Lung (tissue), 12 donors: ENCODE measurements around the gene PSME3IP1. TPM values are rescaled to one million over a fixed set of nuclear protein-coding genes. Genes with fewer than 3 reads are reported as not detected.
"Not testable (repeated sequence)": the region's sequence is repeated elsewhere in the genome, so short reads cannot be mapped to it uniquely, and the experiment has no call there.

Experiments used
- ATAC-seq: fragments of 200-7000 bp; cut with Tn5 transposase; one replicate; pipeline ENCODE4 v1.9.1; 2020; ENCODE audit warnings: moderate number of reproducible peaks; ENCODE audit not compliant: insufficient read depth, low FRiP score
- DNase-seq, 3 donors: peaks; one replicate each; pipeline ENCODE4 v3.0.0-alpha.2; 2013 to 2017
- H3K27ac ChIP-seq, 2 donors: one replicate each; pipeline ENCODE4 v1.5.1; 2013; ENCODE audit warnings: mild to moderate bottlenecking in 2 of 2, moderate library complexity in 2 of 2, control low read depth in 1 of 2, inconsistent platforms in 1 of 2, low read depth in 1 of 2, low read length in 1 of 2
- H3K27me3 ChIP-seq, 3 donors: one replicate each; pipeline ENCODE4 v1.5.1; 2013; ENCODE audit warnings: low read length in 2 of 3; ENCODE audit not compliant: control insufficient read depth in 3 of 3, insufficient read depth in 3 of 3
- H3K36me3 ChIP-seq, 4 donors: one replicate each; pipeline ENCODE4 v1.5.1; 2013; ENCODE audit warnings: low read length in 4 of 4, mild to moderate bottlenecking in 1 of 4, moderate library complexity in 1 of 4; ENCODE audit not compliant: control insufficient read depth in 4 of 4, insufficient read depth in 4 of 4
- H3K4me1 ChIP-seq, 5 donors: one replicate each; pipeline ENCODE4 v1.5.1; 2013; ENCODE audit warnings: low read length in 5 of 5, mild to moderate bottlenecking in 2 of 5, moderate library complexity in 1 of 5; ENCODE audit not compliant: control insufficient read depth in 5 of 5, insufficient read depth in 5 of 5
- H3K4me3 ChIP-seq: one replicate; pipeline ENCODE4 v1.5.1; 2013; ENCODE audit warnings: mild to moderate bottlenecking, control low read depth, moderate library complexity
- H3K9ac ChIP-seq, 2 donors: one replicate each; pipeline ENCODE4 v1.5.1; 2013; ENCODE audit warnings: low read length in 2 of 2, control low read depth in 1 of 2; ENCODE audit not compliant: insufficient read depth in 1 of 2
- H3K9me3 ChIP-seq, 4 donors: one replicate each; pipeline ENCODE4 v1.5.1; 2013; ENCODE audit warnings: low read length in 3 of 4, mild to moderate bottlenecking in 1 of 4, moderate library complexity in 1 of 4; ENCODE audit not compliant: control insufficient read depth in 4 of 4, insufficient read depth in 3 of 4
- WGBS, 2 donors: extraction: QIAGEN DNeasy Blood & Tissue Kit; methylation state at CpG; one replicate each; pipeline ENCODE4 v1.1.7; 2013; 5-methylcytosine and 5-hydroxymethylcytosine counted together
- polyA plus RNA-seq, 2 donors: library from polyadenylated mRNA; stranded (reverse); fragments of 200-250 nt; gene quantifications; one replicate each; pipeline ENCODE4 v1.2.1, GENCODE V29; 2013
- total RNA-seq, 2 donors: library from RNA; depleted of rRNA in 1 of 2; stranded (reverse); fragments of >200 nt in 1 of 2; gene quantifications; one replicate each; pipeline ENCODE4 v1.2.1, GENCODE V29; 2014 to 2021
- TF ChIP-seq, protein P1 (sequence below): IDR thresholded peaks from 2 replicates; pipeline ENCODE4 v1.5.1; 2012; ENCODE audit warnings: mild to moderate bottlenecking; ENCODE audit errors: control extremely low read depth, extremely low read depth
- donor health status: control.
- donor health status: control.
- donor health status: Bipolar disorder and iron deficiency.
- donor health status: healthy.
- donor health status: DM: yes; HTN: yes; CAD: no.

PSME3IP1 gene
- total and polyA plus RNA-seq, 4 donors: 59.3 to 83.1 (median 63.1) TPM

DNA sequence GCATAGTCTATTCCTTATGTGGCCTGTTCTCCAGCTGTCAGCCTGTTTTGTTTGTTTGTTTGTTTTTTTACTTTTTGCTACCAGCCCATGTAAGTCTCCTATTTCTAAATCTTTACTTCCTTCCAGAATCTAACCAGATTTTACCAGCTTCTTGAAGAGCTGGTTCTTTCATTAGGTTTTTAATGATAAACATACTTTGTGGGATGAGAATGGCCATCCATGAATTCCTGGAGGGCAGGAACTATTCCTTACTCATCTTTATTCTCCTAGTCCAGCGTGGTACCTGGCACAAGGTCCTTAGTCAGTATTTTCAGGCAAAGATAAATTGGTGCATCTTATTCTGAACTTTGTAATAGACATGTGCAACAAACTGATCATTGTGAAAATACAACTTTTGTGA, 17.6 kb upstream of the PSME3IP1 start:
- WGBS, 2 donors: 86 to 92% methylated on average over 1 of the region's 1 CpG
- no peak overlapping the region for H3K4me3 ChIP-seq

DNA sequence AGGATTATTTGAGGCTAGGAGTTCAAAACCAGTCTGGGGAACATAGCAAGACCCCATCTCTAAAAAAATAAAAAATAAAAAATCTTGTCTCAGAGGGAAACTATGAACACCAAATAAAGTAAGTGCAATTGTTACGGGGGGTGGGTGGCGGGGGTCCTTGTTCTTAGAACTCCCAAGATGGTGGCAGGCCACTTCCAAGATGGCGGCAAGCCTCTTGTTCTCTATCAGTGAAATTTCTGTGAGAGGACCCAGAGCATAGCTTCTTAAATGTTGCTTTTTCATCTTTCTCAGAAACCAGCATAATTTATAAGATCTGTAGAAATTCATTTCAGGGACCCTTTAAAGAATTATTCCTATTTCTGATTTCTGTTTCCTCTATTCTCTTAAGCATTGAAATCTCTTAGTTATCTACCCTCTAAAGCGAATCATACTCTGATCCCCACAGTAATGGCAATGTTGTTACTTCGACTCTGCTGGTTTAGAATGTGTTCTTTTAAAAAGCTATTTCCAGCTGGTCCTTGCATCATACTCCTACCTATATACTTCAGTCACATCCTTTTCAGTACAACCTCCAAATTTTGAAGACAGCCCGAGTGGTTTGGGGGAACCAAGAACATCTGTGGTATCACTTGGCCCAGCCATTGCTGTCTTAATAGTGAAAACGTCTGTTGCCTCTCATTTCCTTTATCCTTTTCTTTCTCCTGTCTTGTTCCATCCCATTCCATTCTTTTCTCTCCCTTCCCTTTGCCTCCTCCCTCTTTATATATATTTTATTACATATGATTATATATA, 16.5 kb upstream of the PSME3IP1 start:
- no peak for DNase-seq
- H3K9ac ChIP-seq: no peak overlapping the region
- H3K27ac ChIP-seq: no peak overlapping the region
- H3K9me3 ChIP-seq: no peaks in the 10 kb centered on the region
- no peaks in the 10 kb centered on the region for H3K27me3 ChIP-seq
- TF ChIP-seq, protein P1, sequence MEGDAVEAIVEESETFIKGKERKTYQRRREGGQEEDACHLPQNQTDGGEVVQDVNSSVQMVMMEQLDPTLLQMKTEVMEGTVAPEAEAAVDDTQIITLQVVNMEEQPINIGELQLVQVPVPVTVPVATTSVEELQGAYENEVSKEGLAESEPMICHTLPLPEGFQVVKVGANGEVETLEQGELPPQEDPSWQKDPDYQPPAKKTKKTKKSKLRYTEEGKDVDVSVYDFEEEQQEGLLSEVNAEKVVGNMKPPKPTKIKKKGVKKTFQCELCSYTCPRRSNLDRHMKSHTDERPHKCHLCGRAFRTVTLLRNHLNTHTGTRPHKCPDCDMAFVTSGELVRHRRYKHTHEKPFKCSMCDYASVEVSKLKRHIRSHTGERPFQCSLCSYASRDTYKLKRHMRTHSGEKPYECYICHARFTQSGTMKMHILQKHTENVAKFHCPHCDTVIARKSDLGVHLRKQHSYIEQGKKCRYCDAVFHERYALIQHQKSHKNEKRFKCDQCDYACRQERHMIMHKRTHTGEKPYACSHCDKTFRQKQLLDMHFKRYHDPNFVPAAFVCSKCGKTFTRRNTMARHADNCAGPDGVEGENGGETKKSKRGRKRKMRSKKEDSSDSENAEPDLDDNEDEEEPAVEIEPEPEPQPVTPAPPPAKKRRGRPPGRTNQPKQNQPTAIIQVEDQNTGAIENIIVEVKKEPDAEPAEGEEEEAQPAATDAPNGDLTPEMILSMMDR: no peak
- H3K4me3 ChIP-seq: no peak overlapping the region
- WGBS, 2 donors: 89% methylated on average over 7 of the region's 7 CpGs
- no peaks in the 10 kb centered on the region for H3K4me1 ChIP-seq
- H3K36me3 ChIP-seq: peaks cover 8 to 26% (median 14%) of the 10 kb centered on the region in 4 donors
- no peak for ATAC-seq

More for the DNA sequence above, 17.6 kb upstream of the PSME3IP1 start:
- no peak overlapping the region for H3K27ac ChIP-seq
- no peak overlapping the region for H3K9ac ChIP-seq
- peaks cover 9 to 31% (median 16%) of the 10 kb centered on the region in 4 donors for H3K36me3 ChIP-seq
- H3K9me3 ChIP-seq: no peaks in the 10 kb centered on the region
- no peak for DNase-seq
- TF ChIP-seq, protein P1: no peak
- H3K4me1 ChIP-seq: no peaks in the 10 kb centered on the region
- no peaks in the 10 kb centered on the region for H3K27me3 ChIP-seq
- no peak for ATAC-seq

DNA sequence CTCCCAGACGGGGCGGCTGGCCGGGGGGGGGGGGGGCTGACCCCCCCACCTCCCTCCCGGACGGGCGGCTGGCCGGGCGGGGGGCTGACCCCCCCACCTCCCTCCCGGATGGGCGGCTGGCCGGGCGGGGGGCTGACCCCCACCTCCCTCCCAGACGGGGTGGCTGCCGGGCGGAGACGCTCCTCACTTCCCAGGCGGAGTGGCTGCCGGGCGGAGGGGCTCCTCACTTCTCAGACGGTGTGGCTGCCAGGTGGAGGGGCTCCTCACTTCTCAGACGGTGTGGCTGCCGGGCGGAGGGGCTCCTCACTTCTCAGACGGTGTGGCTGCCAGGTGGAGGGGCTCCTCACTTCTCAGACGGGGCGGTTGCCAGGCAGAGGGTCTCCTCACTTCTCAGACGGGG, 15.1 kb upstream of the PSME3IP1 start:
- DNase-seq, H3K27ac ChIP-seq, H3K4me3 ChIP-seq, H3K9ac ChIP-seq, H3K9me3 ChIP-seq, ATAC-seq, H3K4me1 ChIP-seq, H3K27me3 ChIP-seq: not testable (repeated sequence)
- H3K36me3 ChIP-seq: peaks cover 5 to 17% (median 11%) of the 10 kb centered on the region in 4 donors
- 92 to 96% methylated on average over 11 to 26 of the region's 27 CpGs for WGBS, 2 donors

DNA sequence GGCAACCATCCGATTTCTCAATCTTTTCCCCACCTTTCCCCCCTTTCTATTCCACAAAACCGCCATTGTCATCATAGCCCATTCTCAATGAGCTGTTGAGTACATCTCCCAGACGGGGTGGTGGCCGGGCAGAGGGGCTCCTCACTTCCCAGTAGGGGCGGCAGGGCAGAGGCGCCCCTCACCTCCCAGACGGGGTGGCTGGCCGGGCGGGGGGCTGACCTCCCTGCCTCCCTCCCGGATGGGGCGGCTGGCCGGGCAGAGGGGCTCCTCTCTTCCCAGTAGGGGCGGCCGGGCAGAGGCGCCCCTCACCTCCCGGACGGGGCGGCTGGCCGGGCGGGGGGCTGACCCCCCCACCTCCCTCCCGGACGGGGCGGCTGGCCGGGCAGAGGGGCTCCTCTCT, 14.5 kb upstream of the PSME3IP1 start:
- H3K27ac ChIP-seq, H3K9ac ChIP-seq, ATAC-seq, H3K4me1 ChIP-seq, H3K27me3 ChIP-seq, H3K4me3 ChIP-seq, H3K9me3 ChIP-seq, DNase-seq: not testable (repeated sequence)
- 97% methylated on average over 13 of the region's 24 CpGs for WGBS, 2 donors
- peaks cover 4 to 11% (median 7%) of the 10 kb centered on the region in 4 donors for H3K36me3 ChIP-seq
